HG03066 (cell line): Measurements from ENCODE around the gene SMIM11.
"Not testable (repeated sequence)": the region's sequence is repeated elsewhere in the genome, so short reads cannot be mapped to it uniquely, and the experiment has no call there.

Experiments
- ATAC-seq: cut with Tn5 transposase; IDR thresholded peaks from one replicate; pipeline ENCODE4 v1.9.1; 2021; ENCODE audit warnings: low read depth; ENCODE audit not compliant: unreplicated experiment

Gene SMIM11

DNA sequence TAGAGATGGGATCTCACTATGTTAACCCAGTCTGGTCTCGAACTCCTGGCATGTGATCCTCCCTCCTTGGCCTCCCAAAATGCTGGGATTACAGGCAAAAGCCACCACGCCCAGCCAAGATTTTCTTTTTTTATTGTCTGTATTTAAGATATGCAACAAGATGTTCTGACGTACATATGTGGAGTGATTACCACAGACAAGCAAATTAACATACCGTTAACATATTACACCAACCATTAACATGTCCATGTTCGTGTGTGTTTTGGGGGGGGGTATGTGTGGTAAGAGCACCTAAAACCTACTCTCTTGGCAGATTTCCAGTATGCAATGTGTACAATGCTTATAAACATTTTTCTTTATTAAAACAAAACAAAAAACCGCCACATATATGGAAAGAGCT is 22.1 kb upstream of the SMIM11 start:
- no peak for ATAC-seq

DNA sequence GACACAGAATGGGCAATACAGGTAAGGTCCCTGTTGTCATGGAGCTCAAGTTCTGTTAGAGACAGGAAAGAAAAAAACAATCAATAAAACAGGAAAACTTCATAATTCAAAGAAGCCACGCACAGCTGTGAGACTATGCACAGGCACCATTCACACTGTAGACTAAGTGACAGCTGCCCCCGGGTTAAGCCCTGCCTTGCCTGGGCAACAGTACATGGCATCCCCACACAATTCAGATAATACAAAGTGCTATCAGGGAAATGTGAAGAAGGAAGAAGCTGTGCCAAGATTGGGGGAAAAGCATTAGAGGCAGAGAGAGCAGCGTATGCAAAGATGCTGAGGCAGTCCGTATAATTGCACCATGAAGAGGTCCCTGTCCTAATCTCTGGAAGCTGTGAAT is 20.5 kb upstream of the SMIM11 start:
- no peak for ATAC-seq

DNA sequence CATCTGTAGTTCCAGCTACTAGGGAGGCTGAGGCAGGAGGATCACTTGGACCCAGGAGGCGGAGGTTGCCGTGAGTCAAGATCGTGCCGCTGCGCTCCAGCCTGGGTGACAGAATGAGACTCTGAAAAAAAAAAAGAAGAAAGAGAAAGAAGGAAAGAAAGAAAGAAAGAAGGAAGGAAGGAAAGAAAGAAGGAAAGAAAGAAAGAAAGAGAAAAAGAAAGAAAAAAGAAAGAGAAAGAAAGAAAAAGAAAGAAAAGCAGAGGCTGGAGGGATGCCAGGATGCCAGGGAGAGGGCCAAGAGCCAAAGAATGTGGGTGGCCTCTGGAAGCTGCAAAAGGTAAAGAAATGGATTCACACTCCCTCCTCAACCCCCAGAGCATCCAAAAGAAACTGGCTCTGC is 19.7 kb upstream of the SMIM11 start:
- ATAC-seq: no peak

DNA sequence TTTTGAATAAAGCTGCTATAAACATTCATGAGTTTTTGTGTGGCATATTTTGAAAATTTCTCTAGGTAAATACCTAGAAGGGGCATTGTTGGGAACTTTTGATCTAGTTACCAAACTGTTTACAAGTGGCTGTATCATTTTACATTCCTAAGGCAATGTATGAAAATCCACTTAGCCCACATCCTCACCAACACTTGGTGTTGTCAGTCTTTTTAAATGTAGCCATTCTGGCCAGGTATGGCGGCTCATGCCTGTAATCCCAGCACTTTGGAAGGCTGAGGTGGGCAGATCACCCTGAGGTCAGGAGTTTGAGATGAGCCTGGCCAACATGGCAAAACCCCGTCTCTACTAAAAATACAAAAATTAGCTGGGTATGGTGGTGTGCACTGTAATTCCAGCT is 17.4 kb upstream of the SMIM11 start:
- ATAC-seq: no peak

DNA sequence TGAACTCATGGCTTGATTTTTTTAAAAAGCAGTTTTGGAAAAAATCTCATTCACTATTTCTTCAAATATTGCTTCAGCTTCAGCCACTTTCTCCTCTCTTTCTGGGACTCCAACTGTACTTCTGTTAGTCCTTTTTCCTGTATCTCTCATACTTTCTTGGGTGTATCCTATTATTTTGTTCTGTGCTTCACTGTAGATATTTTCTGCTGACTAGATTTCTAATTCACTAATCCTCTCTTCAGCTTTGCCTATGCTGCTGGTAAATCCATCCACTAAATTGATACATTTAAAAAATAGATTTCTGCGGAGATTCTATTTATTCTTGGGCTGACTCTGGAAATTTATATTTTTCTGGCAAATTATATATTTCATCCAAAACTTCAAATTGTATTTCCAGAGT is 16.4 kb upstream of the SMIM11 start:
- ATAC-seq: no peak

DNA sequence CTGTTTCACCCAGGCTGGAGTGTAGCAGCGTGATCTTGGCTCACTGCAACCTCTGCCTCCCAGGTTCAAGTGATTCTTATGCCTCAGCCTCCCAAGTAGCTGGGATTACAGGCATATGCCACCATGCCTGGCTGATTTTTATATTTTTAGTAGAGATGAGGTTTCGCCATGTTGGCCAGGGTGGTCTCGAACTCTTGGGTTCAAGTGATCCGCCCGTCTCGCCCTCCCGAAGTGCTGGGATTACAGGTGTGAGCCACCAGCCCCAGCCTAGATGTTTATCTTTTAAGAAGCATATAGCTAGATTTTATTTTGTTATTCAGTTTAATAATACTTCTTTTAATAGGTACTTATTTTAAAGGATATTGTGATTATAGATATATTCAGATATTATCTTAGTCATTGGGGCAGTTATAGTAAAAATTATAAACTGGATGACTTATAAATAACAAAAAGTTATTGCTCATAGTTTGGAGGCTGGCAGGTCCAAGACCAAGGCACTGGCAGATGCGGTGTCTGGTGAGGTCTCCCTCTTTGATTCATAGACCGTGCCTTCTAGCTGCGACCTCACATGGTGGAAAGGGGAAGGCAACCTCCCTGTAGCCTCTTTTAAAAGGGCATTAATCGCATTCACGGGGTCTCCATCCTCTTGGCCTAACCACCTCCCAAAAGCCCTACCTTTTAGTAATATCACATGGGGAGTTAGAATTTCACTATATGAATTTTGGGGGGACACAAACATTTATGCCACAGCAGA is 14.6 kb upstream of the SMIM11 start:
- ATAC-seq: no peak

DNA sequence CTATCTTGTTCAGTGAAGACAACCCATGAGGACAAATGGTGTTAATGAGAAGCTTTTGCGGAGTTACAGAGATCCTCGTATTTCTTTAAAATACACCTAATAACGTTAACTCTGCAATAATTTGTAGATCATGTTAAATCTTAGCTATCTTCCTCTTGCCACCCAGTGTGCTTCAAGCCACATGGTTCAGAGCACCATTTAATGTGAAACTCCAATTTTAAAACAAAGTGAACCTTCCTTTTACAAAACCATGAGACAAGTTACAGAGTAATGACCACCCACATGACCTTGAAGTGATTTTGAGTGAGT is 13.2 kb upstream of the SMIM11 start:
- no peak for ATAC-seq

DNA sequence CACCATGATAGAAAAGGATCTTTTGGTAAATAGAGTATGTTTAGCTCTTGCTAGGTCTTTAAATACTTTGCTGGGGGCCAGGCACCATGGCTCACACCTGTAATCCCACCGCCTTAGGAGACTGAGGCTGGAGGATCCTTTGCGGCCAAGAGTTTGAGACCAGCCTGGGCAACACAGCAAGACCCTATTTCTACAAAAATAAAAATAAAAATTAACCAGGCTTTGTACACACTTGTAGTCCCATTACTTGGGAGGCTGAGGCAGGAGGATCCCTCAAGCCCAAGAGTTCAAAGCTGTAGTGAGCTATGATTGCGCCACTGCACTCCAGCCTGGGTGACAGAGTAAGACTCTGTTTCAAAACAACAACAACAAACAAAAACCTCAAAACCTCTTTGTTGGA is 12.6 kb upstream of the SMIM11 start:
- no peak for ATAC-seq

DNA sequence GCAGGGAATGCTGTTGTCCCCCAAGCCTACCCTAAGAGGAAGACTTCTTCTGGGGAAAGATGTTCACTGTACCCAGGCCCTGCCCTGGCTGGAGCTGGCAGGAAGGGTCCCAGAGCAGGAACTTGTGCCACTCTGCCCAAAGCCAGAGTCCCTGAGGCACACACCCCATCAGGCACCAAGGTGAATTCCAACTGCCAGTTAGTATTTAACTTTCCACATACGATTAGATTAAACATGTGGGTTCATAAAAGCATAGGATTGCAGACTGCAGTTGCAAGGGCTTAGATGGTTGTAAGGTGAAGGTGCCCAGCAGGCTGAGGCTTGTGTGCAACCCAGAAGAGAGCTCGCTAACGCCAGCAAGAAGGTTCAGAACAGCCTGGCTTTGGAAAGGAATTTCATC is 11.6 kb upstream of the SMIM11 start, which contains the start of gene KCNE2:
KCNE2 (plus strand) TSS at position 274 of the 400 bp plus-strand sequence. CDS start 6,473 bp downstream, outside the sequence.
- ATAC-seq: no peak

DNA sequence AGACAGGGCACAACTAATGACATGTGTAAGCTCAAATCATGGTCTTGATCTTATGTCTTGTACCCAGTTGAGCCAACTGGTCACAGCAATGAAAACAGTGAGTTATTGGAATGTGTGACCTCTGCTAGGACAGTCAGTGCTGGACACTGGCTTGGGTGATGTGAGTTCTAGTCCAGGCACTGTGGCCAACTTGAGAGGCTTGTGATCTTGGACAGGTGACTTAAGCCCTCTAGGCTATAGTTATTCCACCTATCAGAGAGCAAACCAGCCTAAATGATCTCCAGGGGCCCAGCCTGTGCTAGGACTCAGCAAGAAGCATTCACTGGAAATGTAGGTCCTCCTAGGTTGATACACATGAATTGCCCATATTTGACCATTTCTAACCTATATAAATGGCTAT is 10.4 kb upstream of the SMIM11 start:
- no peak for ATAC-seq

DNA sequence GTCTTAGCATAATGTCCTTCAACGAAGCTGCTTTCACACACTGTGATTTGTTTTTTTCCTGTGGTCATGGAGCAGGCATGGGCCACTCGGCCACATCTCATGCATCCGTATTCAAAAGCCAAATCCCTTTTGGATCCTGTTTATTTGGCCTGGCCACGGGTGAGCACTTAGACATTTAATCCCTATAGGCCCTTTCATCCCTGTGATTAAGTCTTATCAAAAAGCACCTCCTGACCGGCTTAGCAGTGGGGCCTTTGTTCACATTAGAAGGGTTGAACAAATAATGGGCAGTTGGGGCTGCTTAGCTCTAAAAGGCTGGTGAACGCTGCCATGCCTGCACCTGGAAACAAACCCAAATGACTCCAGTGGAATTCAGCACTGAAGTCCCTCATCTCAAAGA is 9.5 kb upstream of the SMIM11 start:
- no peak for ATAC-seq

DNA sequence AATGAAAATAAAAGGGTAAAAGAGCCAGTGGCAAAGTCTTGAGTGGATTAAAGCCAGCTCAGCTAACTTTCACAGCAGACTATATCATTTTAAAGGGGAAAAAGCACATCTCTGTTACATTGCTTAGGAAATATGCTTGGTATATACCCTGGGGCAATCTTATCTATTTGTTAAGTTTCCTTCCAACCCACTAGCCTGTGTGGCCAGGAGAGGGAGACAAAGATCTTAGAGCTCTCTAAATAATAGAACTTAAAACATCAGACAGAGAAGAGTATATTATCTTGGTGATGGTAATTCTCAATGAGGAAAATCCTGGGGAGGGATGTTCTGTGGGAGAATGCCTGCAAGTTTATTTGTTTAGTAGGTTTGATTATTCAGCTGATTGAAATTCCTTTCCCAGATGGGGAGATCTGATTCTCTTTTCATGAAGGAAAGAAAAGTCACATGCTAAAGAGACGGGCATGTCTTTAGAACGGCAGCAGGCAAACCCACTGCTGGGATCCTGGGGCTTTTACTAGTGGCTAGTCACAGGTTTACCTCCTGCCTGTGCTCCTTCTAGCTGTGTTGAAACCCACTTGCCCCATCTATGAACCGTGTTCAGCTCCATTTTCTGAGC is 7.9 kb upstream of the SMIM11 start:
- no peak for ATAC-seq

DNA sequence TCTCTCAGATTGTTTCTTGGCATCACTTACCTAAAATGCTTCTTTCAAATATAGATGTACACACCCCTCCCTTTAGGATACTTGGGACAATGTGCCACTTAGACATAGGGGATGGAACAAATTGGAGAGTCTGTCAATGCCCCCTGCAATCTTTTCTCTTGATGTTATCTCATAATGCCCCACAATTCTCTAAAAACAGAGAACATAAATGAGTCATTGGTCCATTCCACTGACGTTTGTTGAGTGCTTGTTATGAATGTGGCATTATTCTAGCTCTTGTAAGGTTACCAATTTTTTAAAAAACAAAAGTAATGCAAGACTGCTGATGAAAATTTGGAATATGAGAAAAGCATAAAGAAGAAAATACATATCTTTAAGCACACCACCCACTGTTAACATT is 5.6 kb upstream of the SMIM11 start:
- ATAC-seq: no peak

DNA sequence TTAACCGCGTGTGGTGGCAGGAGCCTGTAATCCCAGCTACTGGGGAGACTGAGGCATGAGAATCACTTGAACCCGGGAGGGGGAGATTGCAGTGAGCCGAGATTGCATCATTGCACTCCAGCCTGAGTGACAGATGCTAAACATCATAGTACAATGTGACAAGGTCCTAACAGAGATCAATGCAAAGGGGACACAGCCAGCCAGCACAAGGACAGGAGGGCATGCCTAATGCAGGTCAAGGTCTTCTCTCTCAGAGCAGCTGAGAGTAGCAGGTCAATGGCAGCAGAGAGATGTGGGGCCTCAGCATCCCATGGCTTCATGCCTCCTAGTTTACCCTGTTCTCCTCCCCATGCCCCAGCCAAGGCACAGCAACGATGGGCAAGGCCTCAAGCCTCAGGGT is 3.0 kb upstream of the SMIM11 start:
- ATAC-seq: no peak

DNA sequence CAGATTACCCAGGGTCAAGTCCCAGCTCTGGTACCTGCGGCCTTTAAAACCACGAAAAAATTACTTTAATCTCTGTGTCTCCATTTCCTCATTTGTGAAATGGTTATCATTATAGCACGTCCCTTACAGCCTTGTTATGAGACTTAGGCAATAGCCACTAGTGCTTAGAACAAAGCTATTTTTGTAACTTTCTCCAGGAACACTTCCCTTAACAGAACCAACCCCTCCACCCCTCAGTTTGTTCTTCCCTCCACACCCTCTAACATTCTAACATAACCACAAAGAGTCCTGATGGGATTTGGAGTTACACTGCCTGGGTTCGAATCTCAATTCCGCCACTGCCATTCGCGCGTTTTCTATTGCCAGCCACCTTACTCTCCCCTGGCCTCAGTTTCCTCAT is 845 bp upstream of the SMIM11 start:
- ATAC-seq: not testable (repeated sequence)

DNA sequence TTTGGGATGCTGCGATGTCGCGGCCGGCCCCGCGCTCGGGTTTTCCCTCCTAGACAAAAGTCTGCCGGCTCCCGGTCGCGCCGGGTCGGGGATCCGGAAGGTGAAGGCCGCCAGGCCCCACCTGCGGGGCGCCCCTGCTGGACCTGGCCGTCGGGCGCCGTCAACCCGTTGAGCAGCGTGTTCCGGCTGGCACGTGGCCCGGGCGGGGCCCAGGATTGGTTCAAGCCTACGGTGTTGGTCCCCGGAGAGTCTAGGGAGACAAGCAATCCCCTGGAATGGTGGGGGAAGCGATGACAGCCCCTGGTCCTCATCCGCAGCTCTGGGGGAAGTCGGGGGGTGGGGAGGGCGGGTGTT is 289 bp downstream of the SMIM11 start:
- ATAC-seq: peak; percentile 57

DNA sequence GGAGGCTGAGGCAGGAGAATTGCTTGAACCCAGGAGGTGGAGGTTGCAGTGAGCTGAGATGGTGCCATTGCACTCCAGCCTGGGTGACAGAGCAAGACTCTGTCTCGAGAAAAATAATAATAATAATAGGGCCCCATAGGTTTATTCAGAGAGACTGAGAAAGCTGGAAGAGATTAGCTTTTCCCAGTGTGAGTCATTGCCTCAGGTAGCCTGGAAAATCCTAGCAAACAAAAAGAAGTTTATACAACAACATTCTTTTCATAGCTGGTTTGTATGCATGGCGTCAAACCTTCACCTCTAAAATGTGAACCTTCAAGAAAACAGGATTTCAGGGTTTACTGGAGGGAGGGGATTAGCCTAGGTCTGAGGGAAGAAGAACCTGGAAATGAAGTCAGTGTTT is 7.8 kb downstream of the SMIM11 start:
- not testable (repeated sequence) for ATAC-seq

DNA sequence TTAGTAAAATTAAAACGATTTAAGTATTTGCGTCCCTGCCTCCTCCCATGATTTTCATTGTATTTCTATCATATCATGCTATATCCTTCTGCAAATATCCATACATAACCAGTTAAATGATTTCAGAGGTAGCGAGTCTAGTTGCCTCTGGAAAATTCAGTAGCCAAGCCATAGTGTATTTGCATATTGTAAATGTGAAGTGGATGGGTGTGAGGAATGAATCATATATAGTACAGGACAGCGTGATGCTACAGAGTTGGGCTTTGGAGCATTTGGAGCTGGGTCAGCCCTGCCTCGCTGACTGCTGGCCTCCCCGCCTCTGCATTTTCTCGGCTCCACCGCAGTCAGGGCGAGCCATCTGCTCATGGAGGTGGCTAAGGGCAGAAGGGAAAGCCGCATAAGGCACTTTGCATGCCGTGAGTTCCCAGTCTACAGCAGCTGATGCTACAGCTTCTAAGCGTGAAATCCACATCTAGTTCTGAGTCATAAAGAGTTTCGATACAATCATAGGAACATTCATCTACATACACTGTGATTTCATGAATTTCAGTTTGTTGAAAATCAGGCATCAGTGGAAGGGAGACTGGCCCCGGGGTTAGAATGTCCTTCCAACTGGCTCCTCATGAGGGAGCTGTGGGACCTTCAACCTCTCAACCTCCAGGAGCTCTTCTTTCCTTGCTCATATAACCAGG is 8.6 kb downstream of the SMIM11 start:
- not testable (repeated sequence) for ATAC-seq

DNA sequence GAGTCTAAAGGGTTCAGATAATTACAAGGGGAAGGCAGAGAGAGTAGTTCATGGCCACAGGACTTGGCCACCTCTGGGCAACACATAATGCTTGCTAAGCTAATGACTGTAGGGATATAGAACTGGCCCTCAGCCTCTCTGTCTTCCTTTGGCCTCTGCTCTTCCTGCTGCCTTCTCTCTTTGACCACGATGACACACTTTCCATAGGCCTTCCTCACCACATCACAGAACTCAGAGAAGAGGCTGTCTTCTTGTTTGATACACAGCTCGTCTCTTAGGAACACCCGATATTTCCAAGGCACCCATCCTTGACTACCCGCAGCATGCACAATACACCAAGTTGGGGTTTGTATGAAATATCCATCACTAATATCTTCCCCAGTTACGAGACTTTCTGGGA is 25.2 kb downstream of the SMIM11 start:
- ATAC-seq: not testable (repeated sequence)

DNA sequence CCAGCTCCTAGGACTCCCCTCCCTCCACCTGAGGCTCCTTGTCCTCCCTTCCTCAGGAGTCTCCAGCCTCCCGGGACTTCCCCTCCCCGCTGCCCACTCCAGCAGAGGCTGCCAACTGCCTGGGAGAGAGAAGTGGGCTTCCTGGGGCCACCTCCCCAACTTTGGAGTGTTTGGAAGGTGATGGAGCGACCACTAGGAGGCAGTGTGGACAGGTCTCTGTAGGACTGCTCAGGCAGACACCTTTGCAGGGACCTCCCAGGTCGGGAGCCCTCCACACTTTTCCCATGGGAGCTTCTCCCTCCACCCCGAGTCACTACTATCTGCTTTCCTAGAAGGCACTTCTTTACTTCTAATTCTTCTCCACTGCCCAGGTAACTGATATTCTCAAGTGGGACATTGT is 29.4 kb downstream of the SMIM11 start:
- not testable (repeated sequence) for ATAC-seq

DNA sequence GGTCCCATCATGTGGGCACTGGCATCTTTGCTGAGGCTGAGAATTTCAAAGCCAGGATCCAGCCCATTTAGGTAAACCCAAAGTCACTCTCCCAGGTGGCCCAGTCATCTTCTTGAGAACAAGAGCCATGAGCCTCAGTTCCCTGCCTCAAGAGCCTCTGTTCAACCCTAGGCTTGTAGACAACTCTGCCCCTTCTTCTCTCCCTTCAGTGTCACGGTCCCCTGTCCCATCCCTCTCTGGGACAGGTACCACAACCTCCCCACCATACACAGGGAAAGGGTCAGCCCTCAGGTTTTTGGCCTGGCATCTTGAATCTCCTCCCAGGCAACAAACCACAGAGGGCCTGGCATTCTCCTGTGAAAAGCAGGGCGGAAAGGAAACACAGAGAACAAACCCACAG is 30.4 kb downstream of the SMIM11 start:
- ATAC-seq: not testable (repeated sequence)

DNA sequence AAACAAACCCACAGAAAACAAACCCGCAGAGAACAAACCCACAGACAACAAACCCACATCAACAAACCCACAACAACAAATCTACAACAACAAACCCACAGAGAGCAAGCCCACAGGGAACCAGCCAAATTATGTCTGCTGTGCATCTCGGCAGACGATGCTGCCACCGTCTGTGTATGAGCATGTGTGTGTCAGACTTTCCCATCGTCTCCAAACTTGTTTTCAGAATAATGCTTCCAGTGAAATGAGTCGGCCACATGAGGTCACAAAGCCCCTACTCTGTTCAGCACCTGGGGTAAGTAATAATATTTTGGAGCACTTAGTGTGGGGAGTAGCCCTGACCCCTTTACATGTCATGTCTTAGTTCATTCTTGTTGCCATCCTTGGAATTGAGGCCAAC is 30.8 kb downstream of the SMIM11 start:
- not testable (repeated sequence) for ATAC-seq
